Caco-2 (cell line): ENCODE data around the gene FBXW8. TPM values are rescaled to one million over a fixed set of nuclear protein-coding genes. Genes with fewer than 3 reads are reported as not detected.

Experiments used
- BruUV-seq: library from RNA; stranded (reverse); fragments of 400-500 nt; replicated peaks from 2 replicates; lab custom pipeline; 2021; lab: Mats Ljungman, UMichigan
- CTCF ChIA-PET: fragments of 300-600 bp; sonication (Branson Sonifier 250); formaldehyde crosslinking; loops from one replicate; lab custom pipeline; 2022; ENCODE audit warnings: antibody characterized with exemption; lab: Charles Lee
- POLR2A ChIA-PET: fragments of 300-600 bp; sonication (Branson Sonifier 250); formaldehyde crosslinking; loops from one replicate; lab custom pipeline; 2022; ENCODE audit warnings: antibody characterized with exemption; lab: Charles Lee
- DNase-seq, 2 experiments: peaks; one replicate each; pipeline versions ENCODE4 v3.0.0 to v3.0.0-alpha.2; 2020 to 2022
- H3K27me3 ChIP-seq: replicated peaks from 2 replicates; pipeline ENCODE4 v1.6.0; 2011; ENCODE audit warnings: low read length; ENCODE audit not compliant: control insufficient read depth, insufficient read depth
- H3K36me3 ChIP-seq: 2 replicates; pipeline ENCODE4 v1.5.1; 2011; ENCODE audit warnings: low read length; ENCODE audit not compliant: control insufficient read depth, insufficient read depth
- H3K4me1 ChIP-seq: fragments of 250-450 bp; sonication (Bioruptor Pico); 2 replicates; pipeline ENCODE4 v1.5.1; 2020; ENCODE audit warnings: mild to moderate bottlenecking
- H3K4me3 ChIP-seq: 2 replicates; pipeline ENCODE4 v1.5.1; 2011; ENCODE audit warnings: low read depth, mild to moderate bottlenecking, control low read depth, low read length
- H3K9me3 ChIP-seq: fragments of 250-450 bp; sonication (Bioruptor Pico); 2 replicates; pipeline ENCODE4 v1.5.1; 2020; ENCODE audit warnings: mild to moderate bottlenecking, moderate library complexity
- H3K27ac Mint-ChIP-seq: one replicate; pipeline ENCODE4 v1.8.0; 2022; ENCODE audit warnings: mixed read lengths; ENCODE audit not compliant: unreplicated experiment
- H3K27me3 Mint-ChIP-seq: one replicate; pipeline ENCODE4 v1.8.0; 2022; ENCODE audit warnings: mixed read lengths; ENCODE audit not compliant: insufficient read depth, unreplicated experiment
- H3K36me3 Mint-ChIP-seq: one replicate; pipeline ENCODE4 v1.8.0; 2022; ENCODE audit warnings: mild to moderate bottlenecking, mixed read lengths; ENCODE audit not compliant: insufficient read depth, unreplicated experiment
- H3K4me1 Mint-ChIP-seq: one replicate; pipeline ENCODE4 v1.8.0; 2022; ENCODE audit warnings: low read depth, mixed read lengths; ENCODE audit not compliant: unreplicated experiment
- H3K4me3 Mint-ChIP-seq: one replicate; pipeline ENCODE4 v1.8.0; 2022; ENCODE audit warnings: mild to moderate bottlenecking, moderate library complexity, mixed read lengths; ENCODE audit not compliant: unreplicated experiment
- H3K9me3 Mint-ChIP-seq: one replicate; pipeline ENCODE4 v1.8.0; 2022; ENCODE audit warnings: mixed read lengths; ENCODE audit not compliant: unreplicated experiment
- intact Hi-C: fragments of 100-400 bp; cut with micrococcal nuclease; formaldehyde crosslinking; loops from one replicate; pipeline ENCODE4 v1.10.0; 2022; ENCODE audit not compliant: unreplicated experiment
- total RNA-seq: library from RNA; stranded (reverse); gene quantifications from 2 replicates; pipeline ENCODE4 v1.2.3, GENCODE V29; 2022
- TF ChIP-seq, protein P1 (sequence below), 2 experiments: fragments of 200-600 bp in 1 of 2; IDR thresholded peaks; 1 replicate in 1 of 2; 2 replicates in 1 of 2; pipeline versions ENCODE4 v1.5.1 to v1.8.0; 2011 to 2022; ENCODE audit warnings: antibody characterized with exemption in 1 of 2, control low read depth in 1 of 2, inconsistent platforms in 1 of 2, low read depth in 1 of 2, low read length in 1 of 2, mild to moderate bottlenecking in 1 of 2, moderate library complexity in 1 of 2; ENCODE audit not compliant: insufficient read depth in 1 of 2, severe bottlenecking in 1 of 2, unreplicated experiment in 1 of 2

Gene FBXW8
- total RNA-seq, 1 experiment from 2014 or later: 12.2 TPM

DNA sequence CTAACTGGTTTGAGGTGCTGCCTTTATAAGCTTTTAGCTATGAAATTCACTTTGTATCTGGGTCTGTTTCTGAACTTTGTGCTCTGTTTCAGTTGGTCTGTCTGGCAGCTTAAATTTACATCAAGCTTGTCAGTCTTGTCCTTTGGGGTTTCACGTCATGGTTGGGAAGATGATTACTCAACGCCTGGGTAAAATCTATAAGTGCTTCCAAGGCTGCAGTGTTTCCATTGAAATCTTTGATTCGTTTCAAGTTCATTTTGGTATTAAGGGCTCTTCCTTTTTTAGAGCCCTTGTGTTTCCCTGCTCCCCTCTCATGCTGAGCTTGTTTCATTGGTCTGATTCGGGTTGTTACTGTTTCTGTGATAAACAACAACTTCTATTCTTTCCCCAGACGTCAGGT, 58.2 kb downstream of the FBXW8 start:
- TF ChIP-seq, protein P1, sequence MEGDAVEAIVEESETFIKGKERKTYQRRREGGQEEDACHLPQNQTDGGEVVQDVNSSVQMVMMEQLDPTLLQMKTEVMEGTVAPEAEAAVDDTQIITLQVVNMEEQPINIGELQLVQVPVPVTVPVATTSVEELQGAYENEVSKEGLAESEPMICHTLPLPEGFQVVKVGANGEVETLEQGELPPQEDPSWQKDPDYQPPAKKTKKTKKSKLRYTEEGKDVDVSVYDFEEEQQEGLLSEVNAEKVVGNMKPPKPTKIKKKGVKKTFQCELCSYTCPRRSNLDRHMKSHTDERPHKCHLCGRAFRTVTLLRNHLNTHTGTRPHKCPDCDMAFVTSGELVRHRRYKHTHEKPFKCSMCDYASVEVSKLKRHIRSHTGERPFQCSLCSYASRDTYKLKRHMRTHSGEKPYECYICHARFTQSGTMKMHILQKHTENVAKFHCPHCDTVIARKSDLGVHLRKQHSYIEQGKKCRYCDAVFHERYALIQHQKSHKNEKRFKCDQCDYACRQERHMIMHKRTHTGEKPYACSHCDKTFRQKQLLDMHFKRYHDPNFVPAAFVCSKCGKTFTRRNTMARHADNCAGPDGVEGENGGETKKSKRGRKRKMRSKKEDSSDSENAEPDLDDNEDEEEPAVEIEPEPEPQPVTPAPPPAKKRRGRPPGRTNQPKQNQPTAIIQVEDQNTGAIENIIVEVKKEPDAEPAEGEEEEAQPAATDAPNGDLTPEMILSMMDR (IDR thresholded peaks at IDR 0.05; ENCODE audit: insufficient read depth in 1 of 2, low read depth in 1 of 2, low read length in 1 of 2, severe bottlenecking in 1 of 2, unreplicated experiment in 1 of 2): no peak
- POLR2A ChIA-PET: no interaction called here
- intact Hi-C loops: no loop called here
- no peak for DNase-seq
- Mint-ChIP-seq H3K4me1 (no peaks in the 10 kb centered on the region), H3K27me3 (no peaks in the 10 kb centered on the region), H3K27ac (no peak overlapping the region), H3K4me3 (no peak overlapping the region), H3K36me3 (peaks cover 4% of the 10 kb centered on the region), H3K9me3 (no peaks in the 10 kb centered on the region)
- H3K27me3 ChIP-seq: no peaks in the 10 kb centered on the region
- H3K4me1 ChIP-seq: no peaks in the 10 kb centered on the region
- H3K36me3 ChIP-seq: no peaks in the 10 kb centered on the region; the same call in 1 of the 2 replicates
- no peaks in the 10 kb centered on the region for H3K9me3 ChIP-seq
- CTCF ChIA-PET: no interaction called here
- no TSS peak for BruUV-seq
- no peak overlapping the region for H3K4me3 ChIP-seq

DNA sequence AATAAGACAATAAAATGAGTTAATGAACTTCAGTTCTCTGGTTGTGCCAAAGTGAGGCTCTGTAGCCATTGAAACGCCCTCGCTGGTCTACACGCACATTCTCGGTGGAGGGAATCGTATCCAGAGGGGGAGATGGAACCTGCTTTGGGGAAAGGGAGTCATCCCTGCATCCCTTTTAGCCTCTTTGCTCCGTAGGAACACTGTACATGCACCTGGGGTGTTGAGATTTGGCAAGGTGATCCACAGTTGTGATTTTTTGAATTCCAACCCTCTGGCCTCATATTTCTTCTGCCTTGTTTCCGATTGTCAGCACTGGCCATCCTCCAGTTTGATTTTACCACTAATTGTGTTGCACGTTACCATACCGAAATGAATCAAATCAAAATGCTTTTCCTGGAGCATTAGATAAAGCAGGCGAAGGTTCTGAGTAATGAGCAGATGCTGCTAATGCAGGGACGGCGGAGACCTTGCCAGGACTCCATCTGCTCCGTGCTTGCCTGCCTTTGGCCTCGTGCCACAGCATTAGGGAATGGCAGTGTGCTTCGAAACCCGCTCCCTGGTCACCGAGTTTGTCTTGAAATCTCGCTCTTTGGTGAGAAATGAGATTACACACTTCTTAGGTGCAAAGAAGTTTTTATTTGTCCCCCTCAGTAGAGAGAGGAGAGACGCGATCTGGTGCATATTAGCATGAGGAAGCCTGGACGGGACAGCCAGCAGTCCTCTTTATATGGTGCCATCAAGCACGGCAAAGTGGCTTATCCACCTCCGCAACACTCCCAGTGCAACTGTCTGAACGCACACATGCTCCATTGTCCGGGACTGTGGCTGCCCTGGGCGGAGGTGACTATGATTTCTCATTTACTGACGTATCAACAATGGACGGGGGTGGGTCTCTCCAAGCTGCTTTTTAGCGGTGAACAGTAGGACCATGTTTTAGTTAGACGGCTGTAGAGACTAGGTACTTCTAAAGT, 59.1 kb downstream of the FBXW8 start:
- Histone ChIP-seq H3K9me3 (no peaks in the 10 kb centered on the region), H3K4me1 (no peaks in the 10 kb centered on the region), H3K27me3 (no peaks in the 10 kb centered on the region), H3K36me3 (no peaks in the 10 kb centered on the region; the same call in 1 of the 2 replicates), H3K4me3 (no peak overlapping the region)
- intact Hi-C loops: no loop called here
- no peaks in the 10 kb centered on the region for H3K9me3 Mint-ChIP-seq
- BruUV-seq: no TSS peak
- POLR2A ChIA-PET: no interaction called here
- DNase-seq: no peak
- no peaks in the 10 kb centered on the region for H3K27me3 Mint-ChIP-seq
- TF ChIP-seq, protein P1 (IDR thresholded peaks at IDR 0.05; ENCODE audit: insufficient read depth in 1 of 2, low read depth in 1 of 2, low read length in 1 of 2, severe bottlenecking in 1 of 2, unreplicated experiment in 1 of 2): no peak
- H3K4me3 Mint-ChIP-seq: no peak overlapping the region
- CTCF ChIA-PET: no interaction called here
- no peaks in the 10 kb centered on the region for H3K4me1 Mint-ChIP-seq
- no peak overlapping the region for H3K27ac Mint-ChIP-seq
- peaks cover 4% of the 10 kb centered on the region for H3K36me3 Mint-ChIP-seq

DNA sequence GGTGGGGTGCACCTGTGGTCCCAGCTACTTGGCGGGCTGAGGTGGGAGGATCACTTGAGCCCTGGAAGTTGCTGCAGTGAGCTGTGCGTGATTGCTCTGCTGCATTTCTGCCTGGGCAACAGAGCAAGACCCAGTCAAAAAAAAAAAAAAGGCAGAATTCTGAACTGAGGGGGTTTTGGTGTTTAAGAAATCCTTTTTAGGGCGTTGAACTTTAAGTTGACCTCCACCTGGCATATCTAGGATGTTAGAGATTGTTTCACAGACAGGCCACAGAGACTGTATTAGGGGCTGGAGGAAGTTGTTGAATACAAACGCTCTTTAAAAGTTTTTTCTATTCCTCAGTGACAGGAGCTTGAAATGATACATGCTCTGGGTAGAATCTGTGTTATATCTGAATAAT, 60.5 kb downstream of the FBXW8 start:
- intact Hi-C loops: no loop called here
- BruUV-seq: no TSS peak
- no peak for DNase-seq
- no peak overlapping the region for H3K27ac Mint-ChIP-seq
- H3K9me3 Mint-ChIP-seq: no peaks in the 10 kb centered on the region
- no peaks in the 10 kb centered on the region; the same call in 1 of the 2 replicates for H3K36me3 ChIP-seq
- TF ChIP-seq, protein P1 (IDR thresholded peaks at IDR 0.05; ENCODE audit: insufficient read depth in 1 of 2, low read depth in 1 of 2, low read length in 1 of 2, severe bottlenecking in 1 of 2, unreplicated experiment in 1 of 2): no peak
- ChIA-PET POLR2A (no interaction called here), CTCF (no interaction called here)
- H3K36me3 Mint-ChIP-seq: peaks cover 4% of the 10 kb centered on the region
- no peaks in the 10 kb centered on the region for H3K9me3 ChIP-seq
- H3K4me1 ChIP-seq: no peaks in the 10 kb centered on the region
- no peak overlapping the region for H3K4me3 Mint-ChIP-seq
- no peak overlapping the region for H3K4me3 ChIP-seq
- H3K27me3 Mint-ChIP-seq: no peaks in the 10 kb centered on the region
- no peaks in the 10 kb centered on the region for H3K27me3 ChIP-seq
- no peaks in the 10 kb centered on the region for H3K4me1 Mint-ChIP-seq
